GM19193 (cell line): ENCODE measurements around the gene TLDC2.

Source experiments
- POLR2A ChIP-seq: IDR thresholded peaks from 4 replicates; pipeline ENCODE4 v1.6.1; 2011; ENCODE audit not compliant: insufficient read depth, insufficient read length; ENCODE audit errors: extremely low read depth

TLDC2 gene

GRCh38 chr20:36875702-36876472 lies at the start of gene TLDC2:
Gene TLDC2 (plus strand): TSS chr20:36876138. CDS start chr20:36876175, 37 bp downstream.
- TF ChIP-seq POLR2A: no peak

- no peak for TF ChIP-seq POLR2A
These were observed 49.2 kb upstream of the TLDC2 start for GRCh38 chr20:36826554-36827244.

- peak; percentile 25 for TF ChIP-seq POLR2A
These were observed 48.2 kb upstream of the TLDC2 start for GRCh38 chr20:36827541-36828279.

- no peak for TF ChIP-seq POLR2A
These were observed 44.9 kb upstream of the TLDC2 start for GRCh38 chr20:36830791-36831691.

GRCh38 chr20:36832791-36833190 lies 43.1 kb upstream of the TLDC2 start:
- no peak for TF ChIP-seq POLR2A

- TF ChIP-seq POLR2A: no peak
These were observed 42.5 kb upstream of the TLDC2 start for GRCh38 chr20:36833275-36834020.

GRCh38 chr20:36835025-36835424 lies 40.9 kb upstream of the TLDC2 start:
- no peak for TF ChIP-seq POLR2A

- TF ChIP-seq POLR2A: peak; percentile 75
These were observed 40.3 kb upstream of the TLDC2 start for GRCh38 chr20:36835453-36836198.

- no peak for TF ChIP-seq POLR2A
These were observed 39.2 kb upstream of the TLDC2 start for GRCh38 chr20:36836591-36837269.

- TF ChIP-seq POLR2A: no peak
These were observed 36.8 kb upstream of the TLDC2 start for GRCh38 chr20:36839150-36839549.

GRCh38 chr20:36845288-36845971 lies 30.5 kb upstream of the TLDC2 start:
- TF ChIP-seq POLR2A: peak; percentile 36
